HG02610 (cell line): ENCODE measurements around the gene PTPRG.

Experiments used
- ATAC-seq: cut with Tn5 transposase; IDR thresholded peaks from one replicate; pipeline ENCODE4 v1.9.1; 2021; ENCODE audit warnings: mild to moderate bottlenecking, moderate library complexity; ENCODE audit not compliant: unreplicated experiment

Gene PTPRG

DNA sequence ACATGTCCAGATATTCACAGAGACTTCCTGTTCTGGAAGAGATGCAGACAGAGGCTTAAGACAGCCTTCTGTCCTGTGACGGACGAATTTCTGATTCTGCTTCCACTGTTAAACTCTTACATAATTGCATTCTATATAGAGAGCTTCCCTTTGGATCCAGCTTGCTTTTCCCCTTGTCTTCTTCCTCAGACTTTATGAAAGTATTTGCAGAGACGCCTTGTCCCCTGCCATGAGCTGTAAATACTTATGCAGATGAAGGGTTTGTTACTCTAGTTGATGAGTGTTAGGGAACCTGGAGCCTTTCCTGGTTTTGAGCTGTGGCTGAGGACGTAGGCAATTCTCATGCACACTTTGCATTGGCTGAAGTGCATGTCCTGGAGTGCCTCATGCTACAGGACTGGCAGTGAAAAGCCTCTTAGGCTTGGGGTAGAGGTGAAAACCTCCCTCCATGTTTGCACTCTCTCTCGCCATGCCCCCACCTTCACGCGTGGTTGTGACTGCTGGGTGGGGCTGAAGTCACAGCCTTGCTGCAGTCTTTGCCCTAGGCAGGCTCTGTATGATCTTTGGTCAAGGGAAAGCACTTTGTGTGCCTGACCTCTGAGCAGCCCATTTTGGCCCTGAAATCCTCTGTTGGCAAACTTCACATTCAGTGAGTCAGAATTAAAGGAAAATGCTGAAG is 286.6 kb downstream of the PTPRG start:
- no peak for ATAC-seq

DNA sequence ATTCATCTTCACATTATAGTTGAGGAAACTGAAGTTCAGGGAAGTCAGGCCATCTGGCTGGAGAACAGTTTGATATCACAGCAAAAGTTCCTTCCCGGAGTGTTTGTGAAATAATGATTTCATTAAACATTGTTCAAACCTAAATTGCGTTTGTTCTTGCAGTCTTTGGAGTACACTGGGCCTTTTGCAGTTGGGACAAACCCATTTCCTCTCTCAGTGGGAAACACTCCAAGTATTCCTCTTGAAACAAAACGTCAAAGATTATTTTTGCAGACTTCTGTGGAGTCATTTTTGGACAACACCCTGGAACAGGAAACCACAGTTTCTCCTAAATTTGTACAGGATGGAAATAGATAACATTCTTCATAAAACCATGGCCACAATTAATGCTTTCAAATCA is 287.5 kb downstream of the PTPRG start:
- ATAC-seq: no peak

DNA sequence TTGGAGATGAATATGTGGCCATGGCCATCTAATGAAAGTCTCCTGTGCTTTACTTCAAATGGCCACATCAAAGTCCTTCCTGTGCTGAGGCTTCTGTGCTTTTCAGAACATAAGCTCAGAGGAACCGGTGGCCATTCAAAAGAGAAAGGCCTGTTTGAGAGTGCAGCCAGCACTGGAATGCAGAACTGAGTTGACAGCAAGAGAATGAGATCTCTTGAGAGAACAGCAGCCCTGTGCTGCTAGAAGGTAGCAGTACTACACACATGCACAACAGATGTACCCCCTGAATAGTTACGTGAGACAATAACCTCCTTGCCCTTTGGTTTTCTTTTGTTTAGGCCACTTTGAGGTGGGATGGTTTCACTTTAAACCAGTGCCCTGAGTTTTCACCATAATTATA is 292.5 kb downstream of the PTPRG start:
- no peak for ATAC-seq

DNA sequence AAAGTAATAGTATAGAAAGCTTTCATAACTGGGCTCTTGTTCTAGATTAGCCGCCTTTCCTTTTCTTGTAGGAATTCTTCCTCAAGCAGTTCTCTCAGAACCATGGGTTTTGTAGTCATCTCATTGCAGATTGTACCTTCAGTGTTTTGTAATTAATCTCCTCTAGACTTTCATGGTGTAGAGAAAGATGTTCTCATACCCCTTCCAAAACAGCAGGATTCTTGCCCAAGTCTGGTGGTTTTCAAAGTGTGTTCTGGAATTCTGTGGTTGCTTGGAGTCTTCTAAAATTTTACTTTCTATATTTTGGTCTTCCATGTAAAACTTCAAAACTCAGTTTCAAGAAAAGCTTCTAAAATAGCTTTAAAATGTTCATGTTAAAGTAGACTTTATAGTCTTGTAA is 293.8 kb downstream of the PTPRG start:
- ATAC-seq: no peak

DNA sequence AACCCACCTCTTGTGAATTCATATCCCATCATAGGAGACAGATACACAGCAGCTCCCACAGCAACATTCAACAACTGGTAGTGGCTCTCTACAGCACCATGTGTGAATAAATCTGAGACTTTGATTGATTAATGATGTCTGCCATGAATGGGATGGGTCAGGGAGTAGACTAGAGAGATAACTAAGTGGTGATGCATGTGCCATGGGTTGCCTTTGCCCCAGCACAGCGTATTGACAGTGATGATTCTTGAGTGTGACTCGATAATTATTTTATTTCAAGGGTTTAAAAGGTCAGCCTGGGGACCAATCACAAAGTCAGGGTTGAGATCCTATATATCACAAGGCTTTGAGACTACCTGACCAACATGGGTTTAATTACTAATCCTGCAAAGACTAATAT is 295.9 kb downstream of the PTPRG start:
- ATAC-seq: no peak

DNA sequence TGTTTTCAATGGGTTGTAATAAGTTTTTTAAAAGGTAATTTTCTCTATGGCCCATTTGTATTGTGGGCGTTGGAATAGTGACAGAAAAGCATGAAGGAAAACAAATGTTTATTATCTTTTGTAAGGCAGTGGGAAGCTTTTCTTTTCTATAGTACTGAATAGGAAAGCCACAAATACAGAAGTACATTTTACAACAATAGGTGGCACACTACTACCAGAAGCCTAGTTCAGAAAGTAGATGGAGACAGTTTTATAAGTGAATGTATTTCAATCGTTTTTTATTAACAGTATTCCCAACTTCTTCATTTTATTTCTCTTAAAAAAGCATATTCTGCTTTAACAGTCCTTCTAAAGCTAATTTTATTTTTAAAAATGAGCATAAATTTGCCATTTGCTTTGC is 296.7 kb downstream of the PTPRG start:
- ATAC-seq: no peak

DNA sequence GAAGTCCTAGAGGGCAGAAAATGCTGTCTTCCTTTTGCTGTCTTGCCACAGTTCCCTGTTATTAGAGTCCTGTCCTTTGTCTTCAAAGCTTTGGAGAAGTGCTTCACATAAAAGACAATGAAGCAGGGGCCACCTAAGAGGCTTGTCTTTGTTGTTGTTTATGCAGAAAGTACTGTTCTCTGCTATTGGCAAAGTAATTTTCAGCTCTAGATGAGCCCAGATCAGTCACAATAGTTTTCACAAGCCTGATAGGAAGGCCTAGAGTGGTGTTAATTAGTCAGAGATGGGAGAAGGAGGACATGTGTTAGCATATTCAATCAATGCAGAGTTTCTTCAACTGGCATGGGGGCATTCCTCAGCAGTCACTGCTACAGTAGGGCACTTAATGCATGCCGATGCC is 300.0 kb downstream of the PTPRG start:
- no peak for ATAC-seq

DNA sequence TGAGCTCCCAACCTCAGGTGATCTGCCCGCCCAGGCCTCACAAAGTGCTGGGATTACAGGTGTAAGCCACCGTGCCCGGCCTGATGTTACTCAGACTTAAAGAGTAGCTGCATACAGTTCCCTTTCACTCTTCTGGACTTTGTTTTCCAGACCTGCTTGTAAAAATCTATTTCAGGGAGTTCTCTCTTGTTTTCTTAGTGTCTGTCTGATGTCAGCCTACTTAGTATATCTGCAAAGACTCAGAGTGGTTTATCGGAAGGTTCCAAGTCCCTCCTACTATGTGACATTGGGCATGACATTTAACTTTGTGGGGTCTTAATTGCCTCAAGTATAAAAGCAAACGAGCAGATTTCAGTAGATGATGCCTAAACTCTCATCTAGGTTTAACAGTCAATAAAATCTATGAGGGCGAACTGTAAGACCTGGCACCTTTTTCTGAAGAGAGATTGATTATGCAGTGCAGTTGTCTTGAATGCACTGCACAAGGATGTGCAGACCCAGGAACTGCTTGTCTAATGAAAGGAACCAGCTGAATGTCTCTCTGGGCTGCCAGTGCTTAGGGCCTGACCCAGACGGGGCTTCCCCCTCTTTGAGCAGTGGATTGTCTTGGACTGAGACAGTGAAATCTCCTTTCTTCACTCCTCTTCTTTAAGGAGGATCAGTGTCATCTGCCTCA is 301.4 kb downstream of the PTPRG start:
- no peak for ATAC-seq

DNA sequence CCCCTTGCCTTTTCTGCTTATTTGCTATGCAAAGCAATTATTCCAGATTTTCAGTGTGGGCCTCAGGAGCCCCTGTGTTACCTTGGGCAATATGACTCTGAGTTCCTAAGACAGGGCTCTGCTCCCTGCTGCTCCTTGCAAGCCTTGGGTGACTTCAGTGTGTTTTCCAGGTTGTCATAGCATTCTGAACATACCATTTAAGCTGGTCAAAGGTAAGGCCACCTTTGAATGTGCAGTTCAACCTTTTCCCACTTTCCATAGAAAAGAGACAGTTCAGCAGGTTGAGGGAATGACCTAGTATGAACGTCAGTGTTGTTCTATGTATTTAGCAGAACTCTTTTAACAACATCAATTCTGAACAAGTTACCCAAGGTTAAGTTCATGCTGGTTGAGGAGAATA is 302.2 kb downstream of the PTPRG start:
- no peak for ATAC-seq

DNA sequence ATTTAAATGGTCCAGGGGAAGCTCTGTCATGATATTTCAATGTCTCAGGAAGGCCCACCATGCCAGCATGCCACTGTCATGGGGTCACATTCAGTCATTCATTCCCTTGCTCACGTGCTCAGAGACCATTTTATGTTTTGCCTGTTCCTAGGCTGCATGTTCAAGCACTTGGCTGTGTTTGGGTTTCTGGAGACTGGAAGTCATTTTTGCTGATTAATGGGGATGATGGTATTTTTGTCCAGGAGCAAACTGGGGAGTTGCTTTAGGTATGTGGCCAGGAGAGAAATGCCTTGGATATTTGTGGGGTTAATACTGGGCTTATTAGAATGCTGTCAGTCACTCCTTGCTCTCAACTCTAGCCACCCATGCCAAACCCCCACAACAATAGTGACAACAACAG is 303.5 kb downstream of the PTPRG start:
- ATAC-seq: no peak

DNA sequence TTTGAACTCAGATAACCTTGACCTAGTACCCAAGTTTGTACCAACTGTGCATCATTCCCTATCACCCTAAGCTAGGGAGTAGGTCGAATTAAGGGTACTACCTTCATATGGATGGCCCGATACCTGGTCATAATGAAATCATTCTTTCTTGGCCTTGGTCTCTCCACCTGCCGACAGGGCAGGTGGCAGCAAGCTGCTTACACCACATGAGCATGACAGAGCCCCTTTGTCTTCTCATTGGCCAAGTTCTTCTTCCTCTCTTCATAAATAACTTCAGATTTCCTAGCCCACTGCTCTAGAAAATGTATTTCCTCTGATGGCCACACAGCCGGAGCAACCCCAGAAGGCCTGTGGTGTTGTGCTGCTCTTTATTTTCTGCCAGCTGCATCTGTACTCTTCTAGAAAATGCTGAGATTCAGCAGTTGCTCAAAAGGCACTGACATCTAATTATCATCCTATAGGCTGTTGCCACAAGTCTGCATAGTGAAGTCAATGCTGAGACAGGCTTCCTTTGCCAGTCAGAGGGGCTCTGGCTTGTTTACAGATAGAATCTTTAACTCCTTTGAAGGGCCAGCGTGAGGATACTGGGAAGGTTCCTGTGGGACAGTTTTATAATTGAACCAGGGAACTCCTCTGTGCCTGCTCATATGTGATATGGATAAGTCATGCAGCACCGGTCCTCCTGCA is 304.2 kb downstream of the PTPRG start:
- no peak for ATAC-seq

DNA sequence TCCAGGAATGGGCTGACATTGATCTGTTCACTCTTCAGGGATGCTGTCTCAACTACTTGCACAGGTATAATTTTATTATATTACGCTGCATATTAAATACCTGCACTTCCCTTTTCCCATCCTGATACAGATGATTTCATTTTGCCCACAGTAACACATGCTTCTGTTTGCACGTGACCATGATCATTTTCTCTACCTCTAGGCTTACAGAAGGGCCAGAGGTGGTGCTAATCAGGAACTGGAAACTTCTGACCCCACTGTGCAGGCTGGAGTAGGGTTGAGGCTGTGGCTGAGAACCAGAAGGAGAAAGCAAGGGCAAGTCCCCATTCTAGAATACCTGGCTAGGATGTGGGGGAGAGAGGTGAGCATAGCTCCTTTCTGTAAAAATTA is 304.8 kb downstream of the PTPRG start:
- ATAC-seq: no peak

DNA sequence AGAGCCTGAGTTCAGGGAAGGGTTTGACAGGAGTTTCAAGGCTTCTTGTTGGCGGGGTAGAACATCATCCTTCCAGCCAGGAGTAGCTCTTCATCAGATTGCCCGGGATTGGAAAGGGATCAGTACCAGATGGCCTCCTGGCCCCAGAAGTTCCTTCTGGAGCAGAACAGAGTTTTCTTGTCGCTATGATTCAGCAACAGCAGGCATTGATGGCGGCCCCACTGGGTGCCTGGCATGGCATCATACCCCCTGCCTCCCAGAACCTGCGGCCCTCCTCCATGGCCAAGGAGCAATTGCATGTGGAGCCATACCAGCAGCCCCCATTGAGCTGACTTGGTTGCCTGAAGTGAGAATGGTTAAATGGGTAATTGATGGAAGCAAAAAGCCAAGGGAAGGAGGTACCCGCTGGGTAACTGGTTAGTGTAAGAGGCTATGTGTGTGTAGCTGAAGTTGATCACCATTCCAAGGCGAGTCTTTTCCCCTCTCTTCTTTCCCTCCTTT is 305.6 kb downstream of the PTPRG start:
- no peak for ATAC-seq

DNA sequence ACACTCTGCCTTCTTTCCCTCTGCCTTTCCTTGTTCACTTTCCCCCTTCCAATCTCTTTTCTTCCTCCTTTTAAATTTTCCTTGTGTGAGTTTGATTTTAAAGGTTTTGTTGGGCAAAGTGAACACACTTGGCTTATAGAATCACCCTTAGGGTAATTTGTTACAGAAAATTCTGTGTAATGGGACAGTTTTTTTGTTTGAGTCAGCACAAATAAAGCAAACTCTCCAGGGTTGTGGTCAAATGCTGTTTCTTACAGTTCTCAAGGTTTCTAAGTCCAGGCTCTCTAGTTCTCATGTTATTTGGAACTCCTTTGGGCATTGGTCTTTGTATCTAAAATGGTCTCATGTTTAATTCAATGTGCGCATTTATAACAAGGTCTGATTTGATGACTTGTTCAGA is 307.1 kb downstream of the PTPRG start:
- no peak for ATAC-seq

DNA sequence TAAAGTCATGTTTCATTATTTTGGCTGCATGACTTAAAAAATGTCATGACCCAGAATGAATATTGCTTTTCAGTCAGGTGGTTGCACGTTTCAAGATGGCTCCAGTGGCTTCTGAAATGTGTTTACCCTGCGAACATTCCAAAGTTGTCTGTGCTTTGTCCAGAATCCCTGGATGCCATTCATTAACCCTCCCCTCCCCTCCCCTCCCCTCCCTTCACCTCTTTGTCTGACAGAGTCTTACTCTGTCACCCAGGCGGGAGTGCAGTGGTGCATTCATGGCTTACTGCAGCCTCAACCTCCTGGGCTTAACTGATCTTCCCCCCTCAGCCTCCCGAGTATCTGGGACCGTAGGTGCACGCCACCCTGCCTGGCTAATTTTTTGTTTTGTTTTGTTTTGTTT is 308.0 kb downstream of the PTPRG start:
- ATAC-seq: no peak

DNA sequence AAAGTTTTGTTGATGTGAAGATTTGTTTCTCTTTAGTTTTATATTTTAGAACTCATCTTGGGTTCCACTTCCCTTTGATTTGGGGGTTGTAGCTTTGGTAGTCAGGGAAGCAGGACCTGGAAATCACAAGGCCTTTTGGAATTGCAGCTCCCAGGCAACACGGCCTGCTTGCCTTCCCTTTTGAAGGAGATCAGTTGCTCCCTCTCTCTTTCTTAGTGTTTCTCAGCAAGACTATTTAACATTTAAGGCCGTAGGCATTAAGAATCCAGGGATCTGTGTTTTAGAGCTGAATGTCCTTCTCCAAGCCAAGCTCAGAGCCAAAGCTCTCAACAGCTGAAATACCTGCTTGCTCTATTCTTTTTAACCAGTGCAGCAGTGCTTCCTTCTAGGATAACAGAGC is 310.3 kb downstream of the PTPRG start:
- no peak for ATAC-seq

DNA sequence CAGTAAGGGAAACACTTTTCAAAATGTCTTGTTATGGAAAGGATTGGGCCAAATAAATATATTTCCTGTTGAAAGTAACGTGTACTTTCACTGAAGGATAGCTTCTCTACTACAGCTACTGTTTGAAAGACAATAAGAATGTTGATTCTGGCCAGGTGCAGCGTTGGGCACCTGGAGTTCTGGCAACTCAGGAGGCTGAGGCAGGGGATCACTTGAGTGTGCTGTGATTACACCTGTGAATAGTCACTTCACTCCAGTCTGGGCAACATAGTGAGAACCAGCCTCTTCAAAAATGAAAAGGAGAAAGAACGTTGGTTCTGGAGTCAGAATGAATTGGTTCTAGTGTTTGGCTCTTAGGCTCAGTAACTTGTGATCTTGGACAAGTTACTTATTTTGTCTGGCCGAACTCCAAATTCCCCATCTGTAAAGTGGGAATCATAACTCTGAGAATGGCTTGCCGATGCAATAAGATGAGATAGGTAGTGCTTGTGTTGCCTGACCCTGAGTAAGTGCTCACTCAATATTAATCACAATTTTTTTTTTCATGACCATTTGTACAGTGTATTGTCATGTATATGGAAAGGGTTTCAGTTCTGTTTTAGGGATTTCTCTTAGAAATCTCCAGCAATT is 310.8 kb downstream of the PTPRG start:
- ATAC-seq: no peak

DNA sequence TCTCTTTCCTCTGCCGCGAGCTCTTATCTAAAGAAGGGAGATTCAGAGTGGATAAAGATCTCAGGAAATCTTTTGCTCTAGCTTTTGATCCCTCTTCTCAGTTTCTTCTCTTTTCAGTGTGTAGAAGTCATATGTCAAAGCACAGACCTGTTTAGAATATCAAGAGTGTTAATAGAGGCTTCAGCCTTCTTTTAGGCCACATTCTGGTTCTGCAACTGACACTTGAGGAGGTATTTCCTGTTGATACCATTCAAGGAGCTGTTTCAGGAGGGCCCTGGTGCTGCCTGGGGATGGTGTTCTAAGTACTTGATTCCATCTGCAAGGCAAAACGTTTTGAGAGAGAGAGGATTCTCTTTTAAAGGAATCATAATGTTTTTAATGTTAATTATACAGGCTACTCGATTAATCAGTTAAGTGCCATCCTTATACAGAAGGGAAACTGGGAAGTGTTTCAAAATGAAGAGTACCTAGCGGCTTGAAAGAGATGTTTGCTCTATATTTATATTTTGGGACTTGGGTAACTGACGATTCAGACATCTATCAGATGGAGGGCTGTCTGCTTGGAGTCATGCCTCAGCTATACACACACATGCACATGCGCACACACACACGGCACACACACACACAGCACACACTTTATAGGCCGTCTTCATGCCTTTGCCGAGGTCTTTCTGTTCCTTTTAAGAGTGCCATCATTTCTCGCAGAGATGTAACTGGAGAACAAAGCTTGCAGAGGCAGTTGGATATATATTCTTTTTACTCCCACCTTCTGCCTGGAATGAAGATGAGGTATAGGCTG is 313.9 kb downstream of the PTPRG start:
- ATAC-seq: no peak

DNA sequence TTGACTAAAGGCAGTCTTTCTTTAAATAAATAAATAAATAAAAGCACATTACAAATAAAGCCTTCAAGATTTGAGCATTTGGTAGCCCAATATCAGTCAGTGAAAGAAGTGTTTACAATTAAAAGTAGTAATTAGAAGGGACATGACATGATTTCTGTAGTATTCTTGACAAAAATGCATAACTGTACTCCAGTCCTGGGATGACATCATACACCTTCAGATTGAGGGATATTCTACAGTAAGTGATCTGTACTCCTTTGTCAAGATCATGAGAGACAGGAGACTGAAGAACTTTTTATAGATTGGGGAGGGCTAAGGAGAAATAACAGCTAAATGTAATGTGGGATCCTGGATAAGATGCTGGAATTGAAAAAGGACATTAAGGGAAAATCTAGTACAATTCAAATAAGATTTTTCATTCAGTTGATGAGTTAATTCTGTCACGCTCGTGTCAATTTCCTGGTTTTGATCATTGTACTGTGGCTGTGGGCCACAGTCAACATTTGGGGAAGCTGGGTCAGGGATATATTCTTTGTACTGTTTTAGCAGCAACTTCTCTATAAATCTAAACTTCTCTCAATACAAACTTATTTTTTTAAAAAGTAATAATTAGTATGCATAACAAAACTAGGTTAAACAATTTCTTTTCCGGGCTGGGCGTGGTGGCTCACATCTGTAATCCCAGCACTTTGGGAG is 314.8 kb downstream of the PTPRG start:
- no peak for ATAC-seq

DNA sequence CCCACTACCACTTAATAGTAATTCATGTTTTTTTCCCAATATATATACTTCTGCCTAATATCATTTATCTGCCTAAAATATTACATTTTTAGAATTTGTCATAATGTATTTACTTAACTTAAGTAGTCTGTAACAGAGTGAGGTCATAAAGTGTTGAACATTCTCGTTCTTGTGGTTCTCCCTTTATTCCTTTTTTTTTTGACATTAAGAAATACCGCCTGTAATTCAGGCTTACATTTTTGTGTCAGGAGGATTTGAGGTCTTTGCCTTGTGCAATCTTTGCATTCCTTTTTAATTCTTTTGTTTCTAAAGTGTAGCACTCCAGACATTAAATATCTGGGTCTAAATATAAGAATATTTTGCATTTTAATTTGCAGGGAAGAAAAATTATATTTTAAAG is 315.4 kb downstream of the PTPRG start:
- ATAC-seq: no peak
